CD14-positive monocyte (primary cell): ENCODE results near the gene UBE2O. TPM values are rescaled to one million over a fixed set of nuclear protein-coding genes. Genes with fewer than 3 reads are reported as not detected.

ENCODE experiments used
- DNase-seq, 3 donors: peaks; one replicate each; pipeline ENCODE4 v3.0.0-alpha.2; 2011 to 2022
- H2AFZ ChIP-seq: 2 replicates; pipeline ENCODE4 v1.6.0; 2012; ENCODE audit warnings: mild to moderate bottlenecking, low read depth, low read length, inconsistent platforms; ENCODE audit not compliant: insufficient read depth, poor library complexity, severe bottlenecking
- H3K27ac ChIP-seq, 2 donors: 1 replicate in 1 of 2; 2 replicates in 1 of 2; pipeline ENCODE4 v1.5.1; 2012 to 2013; ENCODE audit warnings: low read length in 2 of 2, control low read depth in 1 of 2, inconsistent platforms in 1 of 2, low read depth in 1 of 2, mild to moderate bottlenecking in 1 of 2
- H3K27me3 ChIP-seq, 2 donors: one replicate each; pipeline versions ENCODE4 v1.6.0 to v1.6.1; 2011 to 2013; ENCODE audit warnings: low read length in 2 of 2; ENCODE audit not compliant: control insufficient read depth in 2 of 2, insufficient read depth in 2 of 2
- H3K36me3 ChIP-seq, 2 donors: replicated peaks in 1 of 2; 1 replicate in 1 of 2; 2 replicates in 1 of 2; pipeline versions ENCODE4 v1.5.1 to v1.6.1; 2012 to 2013; ENCODE audit warnings: low read length in 2 of 2, control low read depth in 1 of 2, inconsistent platforms in 1 of 2, mild to moderate bottlenecking in 1 of 2; ENCODE audit not compliant: insufficient read depth in 2 of 2, control insufficient read depth in 1 of 2
- H3K4me1 ChIP-seq, 2 donors: 1 replicate in 1 of 2; 2 replicates in 1 of 2; pipeline versions ENCODE4 v1.5.1 to v1.6.1; 2012 to 2013; ENCODE audit warnings: low read length in 2 of 2, control low read depth in 1 of 2, inconsistent platforms in 1 of 2, mild to moderate bottlenecking in 1 of 2, moderate library complexity in 1 of 2; ENCODE audit not compliant: insufficient read depth in 2 of 2, control insufficient read depth in 1 of 2
- H3K4me2 ChIP-seq: replicated peaks from 2 replicates; pipeline ENCODE3; 2012; ENCODE audit warnings: low read length, moderate library complexity, mild to moderate bottlenecking; ENCODE audit not compliant: poor library complexity, severe bottlenecking; ENCODE audit errors: extremely low read depth
- H3K4me3 ChIP-seq, 3 experiments: fragments of 200-600 bp in 1 of 3; sonication (generic) in 1 of 3; replicated peaks in 1 of 3; 1 replicate in 2 of 3; 2 replicates in 1 of 3; pipeline ENCODE4 v1.5.1; 2011 to 2013; ENCODE audit warnings: low read length in 3 of 3, mild to moderate bottlenecking in 3 of 3, control low read depth in 2 of 3, low read depth in 2 of 3, inconsistent platforms in 1 of 3, moderate library complexity in 1 of 3
- H3K79me2 ChIP-seq: 2 replicates; pipeline ENCODE4 v1.6.0; 2012; ENCODE audit warnings: mild to moderate bottlenecking, control low read depth, inconsistent platforms, low read length, moderate library complexity; ENCODE audit not compliant: insufficient read depth
- H3K9ac ChIP-seq: 2 replicates; pipeline ENCODE4 v1.6.0; 2017; ENCODE audit warnings: low read length, mild to moderate bottlenecking; ENCODE audit not compliant: insufficient read depth, poor library complexity, severe bottlenecking
- H3K9me3 ChIP-seq, 2 donors: replicated peaks in 1 of 2; 1 replicate in 1 of 2; 2 replicates in 1 of 2; pipeline versions ENCODE4 v1.5.1 to v1.6.1; 2012 to 2013; ENCODE audit warnings: low read length in 2 of 2, control low read depth in 1 of 2; ENCODE audit not compliant: control insufficient read depth in 1 of 2, insufficient read depth in 1 of 2
- H4K20me1 ChIP-seq: 2 replicates; pipeline ENCODE4 v1.6.0; 2012; ENCODE audit warnings: mild to moderate bottlenecking, low read length, control low read depth, moderate library complexity; ENCODE audit not compliant: insufficient read depth
- H3K27ac Mint-ChIP-seq, 7 donors: one replicate each; pipeline ENCODE4 v1.8.0; 2020; ENCODE audit warnings: mild to moderate bottlenecking in 7 of 7, mixed read lengths in 7 of 7, moderate library complexity in 6 of 7, inconsistent platforms in 2 of 7
- H3K27me3 Mint-ChIP-seq, 3 donors: one replicate each; pipeline ENCODE4 v1.8.0; 2021 to 2022; ENCODE audit warnings: low read depth in 3 of 3, mild to moderate bottlenecking in 3 of 3, mixed read lengths in 3 of 3, moderate library complexity in 3 of 3, inconsistent platforms in 1 of 3
- H3K36me3 Mint-ChIP-seq, 2 donors: one replicate each; pipeline ENCODE4 v1.8.0; 2020; ENCODE audit warnings: mixed read lengths in 2 of 2, inconsistent platforms in 1 of 2, mild to moderate bottlenecking in 1 of 2
- H3K4me1 Mint-ChIP-seq: one replicate; pipeline ENCODE4 v1.8.0; 2020; ENCODE audit warnings: mild to moderate bottlenecking, mixed read lengths
- H3K4me3 Mint-ChIP-seq, 2 donors: one replicate each; pipeline ENCODE4 v1.8.0; 2020; ENCODE audit warnings: mild to moderate bottlenecking in 2 of 2, mixed read lengths in 2 of 2, moderate library complexity in 1 of 2
- H3K9me3 Mint-ChIP-seq, 7 donors: one replicate each; pipeline ENCODE4 v1.8.0; 2020 to 2022; ENCODE audit warnings: mixed read lengths in 7 of 7, mild to moderate bottlenecking in 6 of 7, moderate library complexity in 6 of 7, inconsistent platforms in 2 of 7
- CTCF ChIP-seq: fragments of 200-600 bp; IDR thresholded peaks from one replicate; pipeline ENCODE4 v1.8.0; 2022; ENCODE audit warnings: antibody characterized with exemption, mild to moderate bottlenecking
- WGBS: methylation state at CpG from one replicate; pipeline ENCODE4 v1.1.5; 2013; ENCODE audit warnings: missing lambda C conversion rate; ENCODE audit not compliant: insufficient coverage; 5-methylcytosine and 5-hydroxymethylcytosine counted together
- intact Hi-C, 2 donors: fragments of 100-400 bp; cut with micrococcal nuclease; formaldehyde crosslinking; loops; one replicate each; pipeline versions ENCODE4 v1.15.0 to v1.15.1; 2023
- polyA plus RNA-seq, 3 donors: library from polyadenylated mRNA; depleted of rRNA in 1 of 3; unstranded in 2 of 3; stranded (reverse) in 1 of 3; fragments of 300-500 nt in 2 of 3; fragments of >200 nt in 1 of 3; fragmentation: Illumina TruSeq in 2 of 3; gene quantifications; 1 replicate in 2 of 3; 2 replicates in 1 of 3; pipeline ENCODE4 v1.2.3, GENCODE V29; 2012 to 2021

UBE2O gene
- polyA plus RNA-seq, 3 donors = 1.3 to 15.1 (median 4.5) TPM

- H3K4me1 Mint-ChIP-seq = peaks cover 12% of the 10 kb centered on the region
- peaks cover 44 to 58% of the 10 kb centered on the region in 2 donors for H3K36me3 Mint-ChIP-seq
- peaks cover 8 to 9% of the 10 kb centered on the region in 2 donors for H3K4me1 ChIP-seq
- H3K27ac ChIP-seq = no peak overlapping the region
- H3K9ac ChIP-seq = no peak overlapping the region
- H4K20me1 ChIP-seq = peaks cover 9% of the 10 kb centered on the region
- no peak overlapping the region for H3K4me3 ChIP-seq
- no peak overlapping the region for H3K4me3 Mint-ChIP-seq
- no peak for DNase-seq
- peak overlapping the region in 1 of 7 donors; percentile 10 for H3K27ac Mint-ChIP-seq
- 96% methylated on average over 38 of the region's 38 CpGs for WGBS
- H3K27me3 ChIP-seq = no peaks in the 10 kb centered on the region
- peaks cover 0 to 4% (median 2%) of the 10 kb centered on the region in 3 donors for H3K27me3 Mint-ChIP-seq
- H3K36me3 ChIP-seq = peaks cover 55 to 58% of the 10 kb centered on the region in 2 donors
- no peaks in the 10 kb centered on the region for H3K9me3 Mint-ChIP-seq
- no peak for TF ChIP-seq CTCF
- intact Hi-C loops = loop anchor here (10.0 kb wide), 2 partner anchors 115 to 145 kb away; partner anchors contain the start of gene ST6GALNAC2 (in 1 of the 2)
- H3K9me3 ChIP-seq = no peaks in the 10 kb centered on the region
- H3K79me2 ChIP-seq = no peaks in the 10 kb centered on the region
- H3K4me2 ChIP-seq = no peak overlapping the region
- H2AFZ ChIP-seq = no peak overlapping the region
Observed at GRCh38 chr17:76469076-76469990, 16.4 kb upstream of the UBE2O start.

- H3K9me3 Mint-ChIP-seq = peaks cover 0 to under 1% (median 0%) of the 10 kb centered on the region in 7 donors
- no peak for DNase-seq
- H3K27me3 Mint-ChIP-seq = peaks cover 0 to 4% (median 2%) of the 10 kb centered on the region in 3 donors
- intact Hi-C loops = loop anchor here (10.0 kb wide), 2 partner anchors 116 to 146 kb away; partner anchors contain the start of gene ST6GALNAC2 (in 1 of the 2)
- Histone ChIP-seq H3K9ac (no peak overlapping the region), H2AFZ (no peak overlapping the region), H3K27me3 (no peaks in the 10 kb centered on the region), H3K4me1 (peaks cover 8 to 9% of the 10 kb centered on the region in 2 donors), H3K4me2 (no peak overlapping the region), H3K79me2 (no peaks in the 10 kb centered on the region), H4K20me1 (peaks cover 9% of the 10 kb centered on the region), H3K9me3 (no peaks in the 10 kb centered on the region), H3K36me3 (peaks cover 48 to 51% of the 10 kb centered on the region in 2 donors), H3K27ac (no peak overlapping the region), H3K4me3 (no peak overlapping the region)
- H3K4me1 Mint-ChIP-seq = peaks cover 12% of the 10 kb centered on the region
- H3K4me3 Mint-ChIP-seq = no peak overlapping the region
- peaks cover 37 to 51% of the 10 kb centered on the region in 2 donors for H3K36me3 Mint-ChIP-seq
- 94% methylated on average over 14 of the region's 14 CpGs for WGBS
- H3K27ac Mint-ChIP-seq = peak overlapping the region in 1 of 7 donors; percentile 55
- no peak for TF ChIP-seq CTCF
Observed at GRCh38 chr17:76468634-76469010, 15.7 kb upstream of the UBE2O start.
